Measurements from ENCODE around the gene CSTPP1. TPM values are rescaled to one million over a fixed set of nuclear protein-coding genes. Genes with fewer than 3 reads are reported as not detected.

The CSTPP1 gene
- total RNA-seq, 4 donors from 2014 or later, result 5.3 to 14.8 (median 13.4) TPM

GRCh38 chr11:47144541-47144940, 208.0 kb downstream of the CSTPP1 start:
- TF ChIP-seq, protein P1, sequence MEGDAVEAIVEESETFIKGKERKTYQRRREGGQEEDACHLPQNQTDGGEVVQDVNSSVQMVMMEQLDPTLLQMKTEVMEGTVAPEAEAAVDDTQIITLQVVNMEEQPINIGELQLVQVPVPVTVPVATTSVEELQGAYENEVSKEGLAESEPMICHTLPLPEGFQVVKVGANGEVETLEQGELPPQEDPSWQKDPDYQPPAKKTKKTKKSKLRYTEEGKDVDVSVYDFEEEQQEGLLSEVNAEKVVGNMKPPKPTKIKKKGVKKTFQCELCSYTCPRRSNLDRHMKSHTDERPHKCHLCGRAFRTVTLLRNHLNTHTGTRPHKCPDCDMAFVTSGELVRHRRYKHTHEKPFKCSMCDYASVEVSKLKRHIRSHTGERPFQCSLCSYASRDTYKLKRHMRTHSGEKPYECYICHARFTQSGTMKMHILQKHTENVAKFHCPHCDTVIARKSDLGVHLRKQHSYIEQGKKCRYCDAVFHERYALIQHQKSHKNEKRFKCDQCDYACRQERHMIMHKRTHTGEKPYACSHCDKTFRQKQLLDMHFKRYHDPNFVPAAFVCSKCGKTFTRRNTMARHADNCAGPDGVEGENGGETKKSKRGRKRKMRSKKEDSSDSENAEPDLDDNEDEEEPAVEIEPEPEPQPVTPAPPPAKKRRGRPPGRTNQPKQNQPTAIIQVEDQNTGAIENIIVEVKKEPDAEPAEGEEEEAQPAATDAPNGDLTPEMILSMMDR (IDR thresholded peaks at IDR 0.05; ENCODE audit: low read depth), result no peak

- TF ChIP-seq, protein P1 (IDR thresholded peaks at IDR 0.05; ENCODE audit: low read depth), result no peak
Measured at GRCh38 chr11:47147250-47147649, 210.7 kb downstream of the CSTPP1 start.

DNA sequence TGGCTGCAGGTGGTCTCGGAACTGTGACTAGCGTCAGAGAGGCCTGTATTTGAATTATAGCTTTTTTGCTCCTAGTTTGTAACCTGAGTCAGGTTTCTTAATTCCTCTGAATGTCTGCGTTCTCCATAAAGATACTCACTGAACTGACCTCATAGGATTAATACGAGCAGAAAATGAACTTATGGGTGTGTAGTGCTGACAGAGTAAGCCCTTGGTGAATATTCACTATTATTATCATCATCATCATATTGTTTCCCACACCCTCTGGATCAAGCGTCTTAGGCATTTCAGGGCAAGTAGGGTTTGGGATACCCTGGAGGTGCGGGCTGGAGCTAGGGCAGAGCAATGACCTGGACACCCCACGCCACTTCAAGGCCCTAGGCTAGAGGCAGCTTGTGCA, 211.1 kb downstream of the CSTPP1 start:
- TF ChIP-seq, protein P1 (IDR thresholded peaks at IDR 0.05; ENCODE audit: low read depth), result no peak

DNA sequence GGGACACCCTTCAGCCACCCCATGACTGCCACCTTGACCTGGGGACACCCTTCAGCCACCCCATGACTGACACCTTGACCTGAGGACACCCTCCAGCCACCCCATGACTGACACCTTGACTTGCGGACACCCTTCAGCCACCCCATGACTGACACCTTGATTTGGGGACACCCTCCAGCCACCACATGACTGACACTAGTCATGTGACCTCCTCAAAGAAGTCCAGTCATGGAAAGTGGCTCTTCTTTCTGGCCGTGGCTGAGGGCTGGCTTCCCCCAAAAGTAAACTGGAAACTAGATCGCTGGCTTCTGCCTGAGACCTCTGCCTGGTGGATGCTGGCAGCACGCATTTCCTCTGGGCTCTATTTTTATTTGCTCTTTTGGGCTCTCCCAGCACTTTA, 211.7 kb downstream of the CSTPP1 start:
- TF ChIP-seq, protein P1 (IDR thresholded peaks at IDR 0.05; ENCODE audit: low read depth), result no peak

GRCh38 chr11:47148903-47149531, 212.5 kb downstream of the CSTPP1 start:
- TF ChIP-seq, protein P1 (IDR thresholded peaks at IDR 0.05; ENCODE audit: low read depth), result no peak

DNA sequence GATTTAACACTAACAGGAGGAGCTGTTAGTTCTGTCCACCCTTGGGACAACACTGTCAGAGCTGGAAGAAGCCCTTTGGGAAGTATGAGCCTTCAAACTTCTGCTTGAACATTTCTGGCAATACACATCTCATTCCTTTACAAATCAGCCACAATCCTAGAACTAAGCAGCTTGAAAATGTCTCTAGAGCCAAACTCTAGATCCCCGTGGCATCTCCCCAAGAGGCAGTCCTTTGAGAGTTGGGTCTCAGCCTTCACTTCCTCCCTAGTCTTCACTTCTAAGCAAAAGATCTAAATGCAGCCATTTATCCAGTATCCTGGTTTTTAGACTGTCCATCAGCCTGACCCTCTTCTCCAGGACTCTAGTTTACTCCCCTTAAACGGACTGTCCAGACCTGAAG, 213.2 kb downstream of the CSTPP1 start:
- TF ChIP-seq, protein P1 (IDR thresholded peaks at IDR 0.05; ENCODE audit: low read depth), result no peak

DNA sequence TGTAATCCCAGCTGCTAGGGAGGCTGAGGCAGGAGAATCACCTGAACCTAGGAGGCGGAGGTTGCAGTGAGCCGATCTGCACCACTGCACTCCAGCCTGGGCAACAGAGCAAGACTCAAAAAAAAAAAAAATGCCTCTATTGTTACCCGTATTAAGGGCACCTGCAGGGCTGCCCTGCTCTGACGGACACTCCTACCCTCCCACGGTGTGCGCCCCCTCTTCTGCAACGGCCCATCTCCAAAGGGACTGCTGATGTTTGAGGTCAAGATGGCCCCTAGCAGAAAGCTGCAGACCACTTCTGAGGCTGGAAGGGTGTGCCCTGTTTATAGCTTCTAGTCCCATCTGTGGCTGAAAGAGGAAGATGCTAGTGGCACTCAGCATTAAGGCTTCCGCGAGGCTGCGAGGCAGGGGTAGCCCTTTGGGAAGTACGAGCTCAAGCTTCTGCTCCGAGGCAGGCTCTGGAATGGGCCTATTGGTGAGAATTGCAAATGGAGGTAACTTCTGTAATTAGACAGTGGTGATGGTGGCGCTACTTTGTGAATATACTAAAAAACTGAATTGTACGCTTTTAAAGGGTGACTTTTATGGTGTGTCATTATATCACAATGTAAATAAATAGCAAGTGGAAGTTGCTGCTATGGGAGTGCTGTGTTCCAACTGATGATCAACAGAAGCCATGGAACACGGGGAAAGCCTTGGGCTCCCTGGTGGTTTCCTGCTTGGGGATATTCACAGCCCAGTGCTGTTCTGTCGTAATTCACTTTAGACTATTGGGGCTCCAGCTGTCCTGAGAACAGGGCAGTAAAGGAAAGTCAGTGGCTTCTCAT, 215.8 kb downstream of the CSTPP1 start:
- TF ChIP-seq, protein P1 (IDR thresholded peaks at IDR 0.05; ENCODE audit: low read depth), result no peak
